NK-92 treated with Interleukin-12 subunit alpha and Interleukin-12 subunit beta, amount 100 ng/mL, for 24 hours (cell line): ENCODE measurements around the gene NBDY.

Source experiments
- DNase-seq: peaks from one replicate; lab custom pipeline; 2025; lab: John Stamatoyannopoulos, UW

Gene NBDY

GRCh38 chrX:56785442-56785841 lies 56.4 kb downstream of the NBDY start:
- DNase-seq = no peak

- DNase-seq = no peak
Observed at GRCh38 chrX:56786889-56787733, 58.1 kb downstream of the NBDY start.

- no peak for DNase-seq
Observed at GRCh38 chrX:56787734-56788152, 58.7 kb downstream of the NBDY start.

- no peak for DNase-seq
Observed at GRCh38 chrX:56788229-56788628, 59.2 kb downstream of the NBDY start.

- DNase-seq = no peak
Observed at GRCh38 chrX:56788717-56789122, 59.7 kb downstream of the NBDY start.

GRCh38 chrX:56789518-56790070 lies 60.6 kb downstream of the NBDY start:
- no peak for DNase-seq

- no peak for DNase-seq
Observed at GRCh38 chrX:56790778-56791177, 61.7 kb downstream of the NBDY start.

GRCh38 chrX:56791456-56791855 lies 62.4 kb downstream of the NBDY start:
- no peak for DNase-seq

- no peak for DNase-seq
Observed at GRCh38 chrX:56792270-56793111, 63.4 kb downstream of the NBDY start.

- DNase-seq = no peak
Observed at GRCh38 chrX:56793112-56793430, 64.0 kb downstream of the NBDY start.

- DNase-seq = no peak
Observed at GRCh38 chrX:56793521-56794320, 64.7 kb downstream of the NBDY start.

- no peak for DNase-seq
Observed at GRCh38 chrX:56794404-56795230, 65.6 kb downstream of the NBDY start.

- no peak for DNase-seq
Observed at GRCh38 chrX:56795309-56795868, 66.3 kb downstream of the NBDY start.

- DNase-seq = no peak
Observed at GRCh38 chrX:56796641-56797395, 67.8 kb downstream of the NBDY start.

- DNase-seq = no peak
Observed at GRCh38 chrX:56797574-56798338, 68.7 kb downstream of the NBDY start.

GRCh38 chrX:56798339-56798711 lies 69.3 kb downstream of the NBDY start:
- no peak for DNase-seq

- DNase-seq = no peak
Observed at GRCh38 chrX:56798866-56799758, 70.1 kb downstream of the NBDY start.

GRCh38 chrX:56800307-56800706 lies 71.3 kb downstream of the NBDY start:
- DNase-seq = no peak
